Stimulated activated CD4-positive, alpha-beta T cell treated with anti-CD3 and anti-CD28 coated beads, TNF-alpha, amount 100 ng/mL, for 24 hours (primary cell): ENCODE results near the gene USP50.
"Not testable (repeated sequence)": the region's sequence is repeated elsewhere in the genome, so short reads cannot be mapped to it uniquely, and the experiment has no call there.

ENCODE experiments used
- DNase-seq, 3 experiments: peaks; one replicate each; pipeline ENCODE4 v3.0.0-alpha.2; 2020; ENCODE audit warnings: low read depth in 3 of 3

Gene USP50

GRCh38 chr15:50546566-50546965 lies at the start of gene USP50:
Gene USP50 (minus strand): TSS chr15:50546666. CDS start chr15:50546525, 141 bp downstream.
- DNase-seq, result no peak

GRCh38 chr15:50594311-50594710 lies 47.8 kb upstream of the USP50 start:
- DNase-seq, result no peak

- no peak for DNase-seq
Observed at GRCh38 chr15:50593761-50594160, 47.3 kb upstream of the USP50 start.

GRCh38 chr15:50590288-50590687 lies 43.8 kb upstream of the USP50 start:
- no peak for DNase-seq

GRCh38 chr15:50577492-50577891 lies 31.0 kb upstream of the USP50 start:
- no peak for DNase-seq

- DNase-seq, result no peak
Observed at GRCh38 chr15:50576166-50576565, 29.7 kb upstream of the USP50 start.

- not testable (repeated sequence) for DNase-seq
Observed at GRCh38 chr15:50573842-50574241, 27.4 kb upstream of the USP50 start.

GRCh38 chr15:50563756-50564155 lies 17.3 kb upstream of the USP50 start:
- no peak for DNase-seq

GRCh38 chr15:50562735-50563640 lies 16.5 kb upstream of the USP50 start:
- DNase-seq, result no peak

GRCh38 chr15:50558012-50558411 lies 11.5 kb upstream of the USP50 start:
- no peak for DNase-seq

- DNase-seq, result no peak
Observed at GRCh38 chr15:50556642-50557371, 10.3 kb upstream of the USP50 start.

GRCh38 chr15:50552238-50552637 lies 5.8 kb upstream of the USP50 start:
- no peak for DNase-seq

GRCh38 chr15:50549326-50549725 lies 2.9 kb upstream of the USP50 start:
- no peak for DNase-seq

- DNase-seq, result no peak
Observed at GRCh38 chr15:50544368-50544767, 2.1 kb downstream of the USP50 start.

- DNase-seq, result no peak
Observed at GRCh38 chr15:50543556-50543955, 2.9 kb downstream of the USP50 start.

- DNase-seq, result no peak
Observed at GRCh38 chr15:50542887-50543210, 3.6 kb downstream of the USP50 start.

GRCh38 chr15:50531766-50532165 lies 14.7 kb downstream of the USP50 start:
- no peak for DNase-seq

GRCh38 chr15:50531163-50531562 lies 15.3 kb downstream of the USP50 start:
- DNase-seq, result no peak

GRCh38 chr15:50523851-50524251 lies 22.6 kb downstream of the USP50 start:
- DNase-seq, result no peak

GRCh38 chr15:50519740-50520425 lies 26.6 kb downstream of the USP50 start:
- no peak for DNase-seq

GRCh38 chr15:50513001-50513400 lies 33.5 kb downstream of the USP50 start:
- DNase-seq, result no peak

- DNase-seq, result no peak
Observed at GRCh38 chr15:50506121-50506520, 40.3 kb downstream of the USP50 start.
